GM19463 (cell line): ENCODE results near the gene ZAR1L.

Experiments
- ATAC-seq: cut with Tn5 transposase; IDR thresholded peaks from one replicate; pipeline ENCODE4 v1.9.1; 2021; ENCODE audit warnings: mild to moderate bottlenecking, moderate library complexity; ENCODE audit not compliant: unreplicated experiment

Gene ZAR1L

DNA sequence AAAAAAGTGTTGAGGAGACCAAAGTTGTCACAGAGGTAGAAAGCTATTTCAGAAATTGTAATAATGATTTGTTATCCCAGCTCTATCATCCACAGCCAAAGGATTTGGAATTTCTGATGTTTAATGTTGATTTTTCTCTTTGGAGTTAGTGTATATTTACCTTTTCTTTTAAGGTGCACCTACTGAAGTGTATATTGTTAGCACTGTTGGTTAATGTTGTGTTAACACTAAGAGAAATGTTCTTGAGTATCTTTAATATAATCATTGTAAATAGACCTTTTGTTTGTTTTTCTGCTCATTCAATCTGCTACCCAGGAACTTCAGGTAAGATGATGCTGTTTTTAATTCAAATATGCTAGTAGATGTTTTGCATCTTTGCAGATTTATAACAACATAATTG, 57.5 kb downstream of the ZAR1L start:
- no peak for ATAC-seq

GRCh38 chr13:32256243-32256642, 58.9 kb downstream of the ZAR1L start:
- ATAC-seq: no peak

DNA sequence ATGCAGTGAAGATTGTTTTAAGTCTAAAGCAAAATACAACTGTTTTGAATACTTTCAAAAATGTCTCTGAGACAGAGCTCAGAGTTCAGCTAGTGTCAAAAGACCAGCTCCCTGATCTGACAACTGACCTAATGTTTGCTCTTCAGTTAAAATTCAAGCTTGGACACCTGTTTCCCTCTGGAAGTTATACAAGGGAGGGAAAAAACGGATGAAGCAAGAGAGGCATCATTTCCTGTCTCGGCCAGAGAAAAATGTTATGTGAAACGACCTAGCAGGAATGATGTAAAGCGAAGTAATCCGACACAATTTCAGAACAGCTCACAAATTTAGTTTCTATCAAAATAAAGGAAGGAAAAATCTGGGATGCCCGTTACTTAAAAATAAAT, 59.4 kb downstream of the ZAR1L start:
- ATAC-seq: no peak

GRCh38 chr13:32254916-32255723, 60.0 kb downstream of the ZAR1L start:
- no peak for ATAC-seq

DNA sequence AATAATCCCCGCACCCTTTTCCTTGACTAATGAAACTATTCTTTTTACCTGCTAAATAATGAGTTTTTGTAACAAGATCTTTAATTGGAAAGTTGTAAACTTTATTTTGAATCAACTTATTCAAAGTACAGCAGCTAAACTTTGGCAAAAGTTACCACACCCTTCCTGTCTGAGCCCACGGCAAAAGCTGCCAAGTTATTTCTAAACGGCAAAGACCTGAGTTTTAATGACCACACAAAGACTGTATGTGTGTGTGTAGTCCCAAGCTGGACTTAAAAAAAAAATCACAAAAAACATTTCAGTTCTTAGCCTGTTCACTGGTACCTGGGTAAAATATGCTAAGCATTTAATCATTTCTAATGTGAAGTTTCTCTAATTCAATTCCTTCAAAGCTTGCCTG, 60.7 kb downstream of the ZAR1L start:
- ATAC-seq: no peak

DNA sequence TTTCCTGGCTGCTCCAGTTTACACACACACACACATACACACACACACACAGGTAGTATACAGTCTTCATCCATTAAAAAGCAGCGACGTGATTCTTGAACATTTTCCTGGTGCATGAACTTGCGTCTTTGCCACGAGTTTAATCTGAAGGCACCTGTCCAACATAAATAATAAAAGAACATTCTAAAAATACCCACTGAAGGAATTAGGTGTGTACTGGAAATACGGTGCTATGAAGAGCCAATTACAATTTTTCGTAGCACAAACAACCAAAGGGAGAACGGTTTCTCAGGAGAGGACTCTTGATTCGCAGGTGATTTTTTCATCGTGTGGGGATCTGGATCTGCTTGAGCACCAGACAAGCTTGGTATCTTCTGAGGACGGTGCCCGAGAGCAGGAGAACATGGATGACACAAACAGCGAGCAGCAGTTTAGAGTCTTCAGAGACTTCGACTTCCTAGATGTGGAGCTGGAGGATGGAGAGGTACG, 61.2 kb downstream of the ZAR1L start:
- ATAC-seq: no peak
